ENCODE data around the gene GNPTG. TPM values are rescaled to one million over a fixed set of nuclear protein-coding genes. Genes with fewer than 3 reads are reported as not detected.

GNPTG gene
- total and polyA plus RNA-seq, 2 of the 13 experiments (the other 11 are each of a cell fraction or from before 2014, with no cell fraction given), result 22.7 to 71.1 TPM

DNA sequence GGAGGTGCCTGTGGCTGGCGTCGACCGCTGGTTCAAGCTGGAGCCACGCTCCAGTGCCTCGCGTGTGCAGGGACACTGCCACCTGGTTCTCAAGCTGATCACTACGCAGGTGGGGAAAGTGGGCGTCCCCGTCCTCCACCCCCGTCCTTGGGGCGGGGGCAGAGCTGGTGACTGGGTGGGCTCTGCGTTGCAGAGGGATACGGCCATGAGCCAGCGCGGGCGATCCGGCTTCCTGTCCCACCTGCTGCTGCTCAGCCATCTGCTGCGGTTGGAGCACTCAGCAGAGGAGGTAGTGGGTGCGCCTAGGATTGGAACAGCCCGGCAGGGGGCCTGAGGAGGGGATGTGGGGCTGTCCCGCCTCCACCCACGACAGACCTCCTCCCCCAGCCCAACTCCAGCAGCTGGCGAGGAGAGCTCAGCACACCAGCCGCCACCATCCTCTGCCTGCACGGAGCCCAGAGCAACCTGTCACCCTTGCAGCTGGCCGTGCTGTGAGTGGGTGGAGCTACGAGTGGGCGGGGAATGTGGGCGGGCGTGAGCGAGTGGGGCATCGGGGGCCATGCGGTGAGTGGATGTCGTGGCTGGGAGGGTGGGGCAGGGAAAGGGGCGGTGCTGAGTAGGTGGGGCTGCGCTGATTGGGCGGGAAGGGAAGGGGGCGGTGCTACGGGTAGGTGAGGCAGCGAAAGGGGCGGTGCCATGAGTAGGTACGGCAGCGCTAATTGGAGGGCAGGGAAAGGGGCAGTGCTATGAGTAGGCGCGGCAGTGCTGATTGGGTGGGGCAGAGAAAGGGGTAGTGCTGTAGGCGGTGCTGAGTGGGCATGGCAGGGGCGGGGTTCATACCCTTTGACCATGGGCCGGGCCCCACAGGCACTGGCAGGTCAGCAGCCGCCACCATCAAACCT, 9.0 kb upstream of the GNPTG start (continued):
- no peak for TF ChIP-seq ZNF614 (CRISPR knock-in tag; IDR thresholded peaks at IDR 0.05; ENCODE audit: borderline replicate concordance)
- peak; percentile 88 for TF ChIP-seq MAZ (IDR thresholded peaks at IDR 0.05; ENCODE audit: borderline replicate concordance, low read depth, low read length)
- TF ChIP-seq MAZ (CRISPR knock-in tag; IDR thresholded peaks at IDR 0.05; ENCODE audit: low read depth), result 0 out of 2 replicates have a peak, but pooled peaks have one; percentile 49
- TF ChIP-seq CTCF (CRISPR knock-in tag; IDR thresholded peaks at IDR 0.05), result 0 out of 2 replicates have a peak, but pooled peaks have one; percentile 10
- TF ChIP-seq ZNF282 (IDR thresholded peaks at IDR 0.05; ENCODE audit: partially characterized antibody), result no peak
- TF ChIP-seq ZNF431 (CRISPR knock-in tag; IDR thresholded peaks at IDR 0.05; ENCODE audit: borderline replicate concordance, low read depth), result no peak
- no peak for TF ChIP-seq ZNF616 (CRISPR knock-in tag; IDR thresholded peaks at IDR 0.05; ENCODE audit: low read depth)
- TF ChIP-seq ZNF468 (CRISPR knock-in tag; IDR thresholded peaks at IDR 0.05), result no peak
- TF ChIP-seq MTF2 (CRISPR knock-in tag; IDR thresholded peaks at IDR 0.05; ENCODE audit: borderline replicate concordance), result no peak
- TF ChIP-seq NR2F6 (IDR thresholded peaks at IDR 0.05), result no peak
- TF ChIP-seq NR2F6 (CRISPR knock-in tag; IDR thresholded peaks at IDR 0.05), result 0 out of 2 replicates have a peak, but pooled peaks have one; percentile 22
- TF ChIP-seq ZNF691 (CRISPR knock-in tag; IDR thresholded peaks at IDR 0.05; ENCODE audit: borderline replicate concordance, low read depth), result no peak
- no peak for TF ChIP-seq ZNF251 (CRISPR knock-in tag; IDR thresholded peaks at IDR 0.05)
- no peak for TF ChIP-seq USF2 (IDR thresholded peaks at IDR 0.05; ENCODE audit: low read depth, low read length)
- no peak for TF ChIP-seq USF2 (CRISPR knock-in tag; IDR thresholded peaks at IDR 0.05; ENCODE audit: borderline replicate concordance)
- TF ChIP-seq ZNF552 (CRISPR knock-in tag; IDR thresholded peaks at IDR 0.05; ENCODE audit: borderline replicate concordance), result no peak
- no peak for TF ChIP-seq ATM (IDR thresholded peaks at IDR 0.05; ENCODE audit: borderline replicate concordance)
- no peak for TF ChIP-seq HDAC6 (IDR thresholded peaks at IDR 0.05; ENCODE audit: low read depth, low read length)
- TF ChIP-seq RARA (CRISPR knock-in tag; IDR thresholded peaks at IDR 0.05), result 0 out of 2 replicates have a peak, but pooled peaks have one; percentile 17
- no peak for TF ChIP-seq POLR2AphosphoS5 (IDR thresholded peaks at IDR 0.05; ENCODE audit: low read depth, low read length)
- no peak for TF ChIP-seq ONECUT2 (CRISPR knock-in tag; IDR thresholded peaks at IDR 0.05)
- no peak for TF ChIP-seq KDM5A (IDR thresholded peaks at IDR 0.05; ENCODE audit: borderline replicate concordance, low read length)
- TF ChIP-seq ZBTB21 (CRISPR knock-in tag; IDR thresholded peaks at IDR 0.05), result no peak
- no peak for TF ChIP-seq ZNF326 (CRISPR knock-in tag; IDR thresholded peaks at IDR 0.05; ENCODE audit: borderline replicate concordance)
- no peak for TF ChIP-seq PTBP1 (IDR thresholded peaks at IDR 0.05; ENCODE audit: low read depth, low read length, poor library complexity, severe bottlenecking)
- peak; percentile 64; the same call in 1 of the 2 replicates for TF ChIP-seq NR2C2 (CRISPR knock-in tag; IDR thresholded peaks at IDR 0.05; ENCODE audit: borderline replicate concordance)
